Measurements from ENCODE around the gene CYTH3.

GRCh38 chr7:6136475-6136874 lies 135.9 kb downstream of the CYTH3 start:
- TF ChIP-seq CTCF (IDR thresholded peaks at IDR 0.05; ENCODE audit: insufficient read depth, low read length, poor library complexity, severe bottlenecking) (no peak), EZH2phosphoT487 (conservative IDR thresholded peaks at IDR 0.05; ENCODE audit: low read length) (no peak)

All from SU-DHL-6 (cell line).